ENCODE measurements around the gene DEF6. TPM values are rescaled to one million over a fixed set of nuclear protein-coding genes. Genes with fewer than 3 reads are reported as not detected.
"Not testable (repeated sequence)": the region's sequence is repeated elsewhere in the genome, so short reads cannot be mapped to it uniquely, and the experiment has no call there.

DEF6 gene
- total RNA-seq, 1 donor from 2014 or later, result 2.2 TPM

DNA sequence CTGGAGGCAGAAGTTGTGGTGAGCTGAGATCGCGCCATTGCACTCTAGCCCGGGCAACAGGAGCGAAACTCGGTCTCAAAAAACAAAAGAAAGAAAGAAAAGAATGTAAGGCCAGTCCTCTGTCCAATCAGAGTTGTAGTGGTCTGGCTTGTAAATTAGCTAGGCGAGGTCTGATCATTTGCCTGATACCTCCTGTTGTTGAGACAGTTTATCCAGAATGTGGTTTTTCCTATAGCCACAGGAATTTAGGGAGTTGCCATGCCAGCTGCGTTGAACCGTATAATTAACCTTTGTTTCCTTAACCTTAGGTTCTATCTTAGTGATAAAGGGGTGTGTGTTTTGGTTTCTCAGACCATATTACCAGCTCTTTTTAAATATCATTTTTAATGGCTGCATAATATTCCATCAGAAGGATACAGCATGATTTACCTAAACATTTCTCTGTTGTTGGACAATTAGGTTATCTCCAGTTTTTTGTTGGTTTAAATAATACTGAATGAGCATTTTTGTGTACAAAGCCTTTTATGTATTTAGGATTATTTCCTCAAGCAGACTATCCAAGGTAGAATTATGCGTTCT, 33.0 kb downstream of the DEF6 start:
- no peak overlapping the region for H3K4me2 ChIP-seq (ENCODE audit: low read length)
- H3K79me2 ChIP-seq (ENCODE audit: insufficient read depth, low read length), result no peaks in the 10 kb centered on the region
- H3K36me3 ChIP-seq (ENCODE audit: insufficient read depth, low read length), result no peaks in the 10 kb centered on the region
- Mint-ChIP-seq H3K27ac (ENCODE audit: unreplicated experiment) (no peak overlapping the region), H3K27me3 (ENCODE audit: low read depth, unreplicated experiment) (peaks cover 30% of the 10 kb centered on the region), H3K9me3 (ENCODE audit: unreplicated experiment) (peaks cover 8% of the 10 kb centered on the region), H3K4me1 (ENCODE audit: low read depth, unreplicated experiment) (no peaks in the 10 kb centered on the region), H3K36me3 (ENCODE audit: low read depth, unreplicated experiment) (peaks cover 5% of the 10 kb centered on the region), H3K4me3 (ENCODE audit: unreplicated experiment) (no peak overlapping the region)
- no peak overlapping the region for H2AFZ ChIP-seq (ENCODE audit: low read depth, low read length)
- no peak for FAIRE-seq
- no peak overlapping the region for H3K9ac ChIP-seq (ENCODE audit: low read length)
- no peaks in the 10 kb centered on the region for H3K4me1 ChIP-seq (ENCODE audit: insufficient read depth, low read length)
- no peaks in the 10 kb centered on the region for H4K20me1 ChIP-seq (ENCODE audit: insufficient read depth, low read length)
- DNase-seq (ENCODE audit: low read depth), result no peak
- no peak for TF ChIP-seq EZH2 (IDR thresholded peaks at IDR 0.05; ENCODE audit: insufficient read depth, low read length)
- TF ChIP-seq, protein P1, sequence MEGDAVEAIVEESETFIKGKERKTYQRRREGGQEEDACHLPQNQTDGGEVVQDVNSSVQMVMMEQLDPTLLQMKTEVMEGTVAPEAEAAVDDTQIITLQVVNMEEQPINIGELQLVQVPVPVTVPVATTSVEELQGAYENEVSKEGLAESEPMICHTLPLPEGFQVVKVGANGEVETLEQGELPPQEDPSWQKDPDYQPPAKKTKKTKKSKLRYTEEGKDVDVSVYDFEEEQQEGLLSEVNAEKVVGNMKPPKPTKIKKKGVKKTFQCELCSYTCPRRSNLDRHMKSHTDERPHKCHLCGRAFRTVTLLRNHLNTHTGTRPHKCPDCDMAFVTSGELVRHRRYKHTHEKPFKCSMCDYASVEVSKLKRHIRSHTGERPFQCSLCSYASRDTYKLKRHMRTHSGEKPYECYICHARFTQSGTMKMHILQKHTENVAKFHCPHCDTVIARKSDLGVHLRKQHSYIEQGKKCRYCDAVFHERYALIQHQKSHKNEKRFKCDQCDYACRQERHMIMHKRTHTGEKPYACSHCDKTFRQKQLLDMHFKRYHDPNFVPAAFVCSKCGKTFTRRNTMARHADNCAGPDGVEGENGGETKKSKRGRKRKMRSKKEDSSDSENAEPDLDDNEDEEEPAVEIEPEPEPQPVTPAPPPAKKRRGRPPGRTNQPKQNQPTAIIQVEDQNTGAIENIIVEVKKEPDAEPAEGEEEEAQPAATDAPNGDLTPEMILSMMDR (IDR thresholded peaks at IDR 0.05; ENCODE audit: insufficient read depth, low read depth, low read length), result no peak
- H3K27me3 ChIP-seq (ENCODE audit: insufficient read depth, low read length), result no peaks in the 10 kb centered on the region
- no peak overlapping the region for H3K4me3 ChIP-seq (ENCODE audit: insufficient read depth, low read depth, low read length)
- no peak overlapping the region for H3K27ac ChIP-seq (ENCODE audit: low read depth, low read length)
- H3K9me3 ChIP-seq (ENCODE audit: insufficient read depth, low read depth, low read length), result peaks cover 3% of the 10 kb centered on the region

DNA sequence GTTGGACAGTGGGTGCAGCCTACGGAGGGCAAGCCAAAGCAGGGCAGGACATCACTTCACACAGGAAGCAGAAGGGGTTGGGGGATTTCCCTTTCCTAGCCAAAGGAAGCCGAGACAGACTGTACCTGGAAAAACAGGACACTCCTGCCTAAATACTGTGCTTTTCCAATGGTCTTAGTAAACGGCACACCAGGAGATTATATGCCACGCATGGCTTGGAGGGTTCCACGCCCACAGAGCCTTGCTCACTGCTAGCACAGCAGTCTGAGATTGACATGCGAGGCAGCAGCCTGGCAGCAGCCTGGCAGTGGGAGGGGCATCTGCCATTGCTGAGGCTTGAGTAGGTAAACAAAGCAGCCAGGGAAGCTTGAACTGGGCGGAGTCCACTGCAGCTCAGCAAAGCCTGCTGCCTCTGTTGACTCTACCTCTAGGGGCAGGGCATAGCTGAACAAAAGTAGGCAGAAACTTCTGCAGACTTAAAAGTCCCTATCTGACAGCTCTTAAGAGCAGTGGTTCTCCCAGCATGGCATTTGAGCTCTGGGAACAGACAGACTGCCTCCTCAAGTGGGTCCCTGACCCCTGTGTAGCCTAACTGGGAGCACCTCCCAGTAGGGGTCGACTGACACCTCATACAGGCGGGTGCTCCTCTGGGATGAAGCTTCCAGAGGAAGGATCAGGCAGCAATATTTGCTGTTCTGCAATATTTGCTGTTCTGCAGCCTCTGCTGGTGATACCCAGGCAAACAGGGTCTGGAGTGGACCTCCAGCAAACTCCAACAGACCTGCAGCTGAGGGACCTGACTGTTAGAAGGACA, 34.7 kb downstream of the DEF6 start:
- not testable (repeated sequence) for H3K4me3 Mint-ChIP-seq (ENCODE audit: unreplicated experiment); H3K4me3 ChIP-seq (ENCODE audit: insufficient read depth, low read depth, low read length); H3K4me1 ChIP-seq (ENCODE audit: insufficient read depth, low read length); H3K27ac Mint-ChIP-seq (ENCODE audit: unreplicated experiment); FAIRE-seq; H3K27ac ChIP-seq (ENCODE audit: low read depth, low read length); H3K36me3 ChIP-seq (ENCODE audit: insufficient read depth, low read length); H4K20me1 ChIP-seq (ENCODE audit: insufficient read depth, low read length); H3K36me3 Mint-ChIP-seq (ENCODE audit: low read depth, unreplicated experiment); DNase-seq (ENCODE audit: low read depth); H3K4me2 ChIP-seq (ENCODE audit: low read length); H3K4me1 Mint-ChIP-seq (ENCODE audit: low read depth, unreplicated experiment); H3K9me3 ChIP-seq (ENCODE audit: insufficient read depth, low read depth, low read length); H3K79me2 ChIP-seq (ENCODE audit: insufficient read depth, low read length); H2AFZ ChIP-seq (ENCODE audit: low read depth, low read length); H3K9ac ChIP-seq (ENCODE audit: low read length); H3K27me3 ChIP-seq (ENCODE audit: insufficient read depth, low read length)
- H3K9me3 Mint-ChIP-seq (ENCODE audit: unreplicated experiment), result peaks cover 11% of the 10 kb centered on the region
- H3K27me3 Mint-ChIP-seq (ENCODE audit: low read depth, unreplicated experiment), result peaks cover 40% of the 10 kb centered on the region

DNA sequence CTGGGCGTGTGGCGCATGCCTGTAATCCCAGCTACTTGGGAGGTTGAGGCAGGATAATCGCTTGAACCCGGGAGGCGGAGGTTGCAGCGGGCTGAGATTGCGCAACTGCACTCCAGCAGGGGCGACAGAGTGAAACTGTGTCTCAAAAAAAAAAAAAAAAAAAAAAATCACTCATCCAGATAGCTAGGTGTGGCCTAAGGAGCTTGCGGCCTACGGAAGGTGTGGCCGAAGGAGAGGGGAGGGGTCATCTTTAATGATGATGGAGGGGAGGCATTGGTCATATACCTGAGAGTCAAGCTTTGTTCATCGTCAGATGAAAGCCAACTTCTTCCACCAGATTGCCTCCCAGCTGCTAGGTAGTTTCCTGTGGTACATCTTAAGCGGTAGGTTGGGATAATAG, 43.9 kb downstream of the DEF6 start:
- peaks cover 17% of the 10 kb centered on the region for H3K4me1 ChIP-seq (ENCODE audit: insufficient read depth, low read length)
- Mint-ChIP-seq H3K27me3 (ENCODE audit: low read depth, unreplicated experiment) (peaks cover 10% of the 10 kb centered on the region), H3K36me3 (ENCODE audit: low read depth, unreplicated experiment) (peaks cover 6% of the 10 kb centered on the region), H3K4me3 (ENCODE audit: unreplicated experiment) (no peak overlapping the region), H3K4me1 (ENCODE audit: low read depth, unreplicated experiment) (peaks cover 9% of the 10 kb centered on the region), H3K27ac (ENCODE audit: unreplicated experiment) (no peak overlapping the region), H3K9me3 (ENCODE audit: unreplicated experiment) (peaks cover 6% of the 10 kb centered on the region)
- no peak overlapping the region for H3K27ac ChIP-seq (ENCODE audit: low read depth, low read length)
- H4K20me1 ChIP-seq (ENCODE audit: insufficient read depth, low read length), result peaks cover 36% of the 10 kb centered on the region
- no peak overlapping the region for H3K9ac ChIP-seq (ENCODE audit: low read length)
- no peak overlapping the region for H2AFZ ChIP-seq (ENCODE audit: low read depth, low read length)
- H3K79me2 ChIP-seq (ENCODE audit: insufficient read depth, low read length), result peaks cover 40% of the 10 kb centered on the region
- no peak overlapping the region for H3K4me2 ChIP-seq (ENCODE audit: low read length)
- no peaks in the 10 kb centered on the region for H3K27me3 ChIP-seq (ENCODE audit: insufficient read depth, low read length)
- no peak overlapping the region for H3K4me3 ChIP-seq (ENCODE audit: insufficient read depth, low read depth, low read length)
- DNase-seq (ENCODE audit: low read depth) (no peak), FAIRE-seq (no peak)
- peaks cover 8% of the 10 kb centered on the region for H3K36me3 ChIP-seq (ENCODE audit: insufficient read depth, low read length)
- H3K9me3 ChIP-seq (ENCODE audit: insufficient read depth, low read depth, low read length), result no peaks in the 10 kb centered on the region
- TF ChIP-seq, protein P1 (IDR thresholded peaks at IDR 0.05; ENCODE audit: insufficient read depth, low read depth, low read length), result no peak
- no peak for TF ChIP-seq EZH2 (IDR thresholded peaks at IDR 0.05; ENCODE audit: insufficient read depth, low read length)
